Adrenal gland (tissue), 12 donors: ENCODE data around the gene NXN. TPM values are rescaled to one million over a fixed set of nuclear protein-coding genes. Genes with fewer than 3 reads are reported as not detected.

Experiments used
- DNase-seq, 7 donors: peaks; one replicate each; pipeline ENCODE4 v3.0.0-alpha.2; 2019 to 2020
- H3K27ac ChIP-seq, 5 donors: fragments of 200-600 bp; sonication (generic) in 4 of 5; 1 replicate in 3 of 5; 2 replicates in 2 of 5; pipeline versions ENCODE4 v1.5.1 to v1.8.0; 2016 to 2020; ENCODE audit warnings: mild to moderate bottlenecking in 1 of 5
- H3K27me3 ChIP-seq: fragments of 200-600 bp; 2 replicates; pipeline ENCODE4 v1.8.0; 2021
- H3K36me3 ChIP-seq, 2 donors: fragments of 200-600 bp; replicated peaks in 1 of 2; 1 replicate in 1 of 2; 2 replicates in 1 of 2; pipeline versions ENCODE4 v1.5.1 to v1.8.0; 2018 to 2022
- H3K4me1 ChIP-seq, 2 donors: fragments of 200-600 bp; replicated peaks in 1 of 2; 1 replicate in 1 of 2; 2 replicates in 1 of 2; pipeline versions ENCODE4 v1.5.1 to v1.8.0; 2018 to 2021
- H3K4me3 ChIP-seq, 4 donors: fragments of 200-600 bp; sonication (generic) in 3 of 4; one replicate each; pipeline ENCODE4 v1.5.1; 2016 to 2018
- H3K9me3 ChIP-seq, 3 donors: fragments of 200-600 bp; sonication (generic) in 1 of 3; replicated peaks in 1 of 3; 1 replicate in 2 of 3; 2 replicates in 1 of 3; pipeline versions ENCODE4 v1.5.1 to v1.8.0; 2016 to 2021
- POLR2A ChIP-seq, 2 donors: fragments of 450-650 bp; IDR thresholded peaks; one replicate each; pipeline ENCODE4 v1.6.1; 2017; ENCODE audit warnings: antibody characterized with exemption in 2 of 2, mild to moderate bottlenecking in 2 of 2, moderate library complexity in 1 of 2
- WGBS, 4 donors: extraction: QIAGEN DNeasy Blood & Tissue Kit in 2 of 4; methylation state at CpG; one replicate each; pipeline versions ENCODE4 v1.1.5 to v1.1.7; 2013 to 2017; 5-methylcytosine and 5-hydroxymethylcytosine counted together
- intact Hi-C, 2 donors: fragments of 100-400 bp; cut with DNase I; formaldehyde crosslinking; loops; one replicate each; pipeline versions ENCODE4 v1.14.1 to v1.15.0; 2022 to 2023
- polyA plus RNA-seq, 3 donors: library from polyadenylated mRNA; stranded (reverse); fragments of 200-250 nt in 2 of 3; fragments of 350-450 nt in 1 of 3; fragmentation: Illumina TruSeq in 1 of 3; extraction: RNeasy Lipid Tissue Mini Kit (QIAGEN cat#74804) in 1 of 3; gene quantifications; one replicate each; pipeline ENCODE4 v1.2.3, GENCODE V29; 2013 to 2014
- total RNA-seq, 9 donors: library from RNA; depleted of rRNA in 4 of 9; stranded (reverse); fragments of >200 nt in 4 of 9; fragments of 120-200 nt in 1 of 9; fragmentation: NEBNext Ultra II Directional in 1 of 9; extraction: Animal tissue kit (Norgen Biotek cat#: 25700) in 1 of 9; gene quantifications; one replicate each; pipeline versions ENCODE4 v1.1.0 to v1.2.4, GENCODE V29; 2013 to 2023
- TF ChIP-seq, protein P1 (sequence below), 6 experiments: fragments of 450-650 bp in 4 of 6; fragments of 200-600 bp in 2 of 6; sonication (generic) in 1 of 6; IDR thresholded peaks; 1 replicate in 5 of 6; 2 replicates in 1 of 6; pipeline versions ENCODE4 v1.5.1 to v1.8.0; 2016 to 2021; ENCODE audit warnings: antibody characterized with exemption in 6 of 6, mild to moderate bottlenecking in 2 of 6, moderate library complexity in 1 of 6
- donor health status: healthy with polysubstance abuse.
- donor health status: Bipolar disorder and iron deficiency.
- donor health status: DM: yes; HTN: yes; CAD: no.
- donor health status: DM: no; HTN: no; CAD: no.
- donor health status: DM: no; HTN: no; CAD: no.
- donor health status: DM: yes; HTN: yes; CAD: no.

Gene NXN
- total and polyA plus RNA-seq, 12 donors = 3.6 to 24.7 (median 10.9) TPM

DNA sequence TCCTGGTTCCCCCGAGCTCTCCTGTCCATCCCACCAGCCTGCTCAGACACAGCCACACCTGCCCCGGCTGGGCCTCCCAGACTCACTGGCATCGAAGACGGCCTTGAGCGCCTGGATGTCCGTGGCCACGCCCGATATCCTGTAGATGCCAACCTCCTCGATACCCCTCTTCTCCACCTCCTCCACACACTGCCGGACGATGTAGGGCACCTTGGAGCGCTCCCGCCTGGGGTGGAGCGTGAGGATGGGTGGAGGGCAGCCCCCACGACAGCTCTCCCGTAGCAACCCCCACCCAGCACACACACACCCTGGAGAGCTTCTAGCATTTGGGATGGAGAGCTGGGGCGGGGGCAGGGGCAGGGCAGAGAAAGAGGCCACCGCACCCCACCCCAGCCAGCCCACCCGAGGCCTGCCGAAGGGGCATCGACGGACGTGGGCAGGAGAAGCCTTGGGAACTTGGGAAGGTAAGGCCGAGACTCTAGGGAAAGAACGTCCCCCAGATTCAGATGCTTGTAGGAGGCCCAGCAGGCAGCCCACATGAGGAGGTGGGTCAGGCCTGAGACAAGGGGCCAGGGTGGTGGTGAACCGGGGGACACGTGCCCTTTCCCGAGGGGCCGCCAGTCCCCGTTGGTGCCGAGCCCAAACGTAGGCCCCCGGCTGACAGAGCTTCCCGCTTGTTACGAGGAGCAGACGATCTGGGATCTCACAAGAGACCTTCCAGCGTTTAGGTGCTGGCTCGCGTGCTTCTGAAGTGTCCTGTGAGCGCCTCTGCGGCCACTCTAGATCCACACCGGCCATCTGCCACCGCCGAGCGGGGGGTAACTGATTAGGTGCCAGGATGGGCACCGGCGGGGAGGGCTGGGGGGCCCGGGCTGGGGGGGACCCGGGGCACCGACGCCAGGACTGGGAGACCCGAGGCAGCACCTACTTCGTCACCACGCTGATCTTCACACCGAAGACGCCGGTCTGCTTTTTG, 32.5 kb upstream of the NXN start:
- no peaks in the 10 kb centered on the region for H3K4me1 ChIP-seq
- no peak for TF ChIP-seq POLR2A (IDR thresholded peaks at IDR 0.05)
- TF ChIP-seq, protein P1, sequence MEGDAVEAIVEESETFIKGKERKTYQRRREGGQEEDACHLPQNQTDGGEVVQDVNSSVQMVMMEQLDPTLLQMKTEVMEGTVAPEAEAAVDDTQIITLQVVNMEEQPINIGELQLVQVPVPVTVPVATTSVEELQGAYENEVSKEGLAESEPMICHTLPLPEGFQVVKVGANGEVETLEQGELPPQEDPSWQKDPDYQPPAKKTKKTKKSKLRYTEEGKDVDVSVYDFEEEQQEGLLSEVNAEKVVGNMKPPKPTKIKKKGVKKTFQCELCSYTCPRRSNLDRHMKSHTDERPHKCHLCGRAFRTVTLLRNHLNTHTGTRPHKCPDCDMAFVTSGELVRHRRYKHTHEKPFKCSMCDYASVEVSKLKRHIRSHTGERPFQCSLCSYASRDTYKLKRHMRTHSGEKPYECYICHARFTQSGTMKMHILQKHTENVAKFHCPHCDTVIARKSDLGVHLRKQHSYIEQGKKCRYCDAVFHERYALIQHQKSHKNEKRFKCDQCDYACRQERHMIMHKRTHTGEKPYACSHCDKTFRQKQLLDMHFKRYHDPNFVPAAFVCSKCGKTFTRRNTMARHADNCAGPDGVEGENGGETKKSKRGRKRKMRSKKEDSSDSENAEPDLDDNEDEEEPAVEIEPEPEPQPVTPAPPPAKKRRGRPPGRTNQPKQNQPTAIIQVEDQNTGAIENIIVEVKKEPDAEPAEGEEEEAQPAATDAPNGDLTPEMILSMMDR (IDR thresholded peaks at IDR 0.05) = no peak

DNA sequence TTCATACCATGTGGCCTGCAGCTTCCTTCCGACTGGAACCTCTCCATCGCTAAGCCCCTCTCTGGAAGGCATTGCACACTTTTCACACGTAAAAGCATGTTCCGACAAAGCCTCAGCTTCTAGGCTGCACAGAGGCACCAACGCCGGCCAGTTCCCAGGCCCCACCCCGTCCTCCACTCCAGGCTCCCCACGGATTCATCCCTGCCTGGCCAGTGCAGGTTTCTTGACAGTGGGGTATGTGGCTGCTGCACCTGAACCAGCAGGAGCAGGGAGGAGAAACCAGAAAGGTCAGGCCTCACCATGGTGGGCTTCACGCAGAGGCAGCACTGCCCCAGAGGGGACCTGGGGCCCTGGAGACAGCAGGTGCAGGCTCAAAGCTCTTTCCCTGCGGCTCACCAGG, 31.6 kb upstream of the NXN start:
- Histone ChIP-seq H3K9me3 (no peaks in the 10 kb centered on the region), H3K36me3 (peaks cover 0 to 59% of the 10 kb centered on the region in 2 donors), H3K4me1 (peaks cover 4% of the 10 kb centered on the region in 2 donors), H3K27me3 (no peaks in the 10 kb centered on the region), H3K4me3 (no peak overlapping the region), H3K27ac (peak overlapping the region in 1 of 5 donors; percentile 10)
- 82 to 91% (median 89%) methylated on average over 7 to 10 of the region's 10 CpGs for WGBS, 4 donors
- TF ChIP-seq POLR2A (IDR thresholded peaks at IDR 0.05) = no peak
- TF ChIP-seq, protein P1 (IDR thresholded peaks at IDR 0.05) = no peak
- DNase-seq = no peak
- intact Hi-C loops = no loop called here

More for the DNA sequence above, 32.5 kb upstream of the NXN start:
- Histone ChIP-seq H3K4me3 (no peak overlapping the region), H3K36me3 (peaks cover 0 to 58% of the 10 kb centered on the region in 2 donors), H3K27ac (no peak overlapping the region), H3K9me3 (no peaks in the 10 kb centered on the region), H3K27me3 (no peaks in the 10 kb centered on the region)
- DNase-seq = no peak
- 83 to 92% (median 88%) methylated on average over 27 to 57 of the region's 57 CpGs for WGBS, 4 donors
- intact Hi-C loops = no loop called here

DNA sequence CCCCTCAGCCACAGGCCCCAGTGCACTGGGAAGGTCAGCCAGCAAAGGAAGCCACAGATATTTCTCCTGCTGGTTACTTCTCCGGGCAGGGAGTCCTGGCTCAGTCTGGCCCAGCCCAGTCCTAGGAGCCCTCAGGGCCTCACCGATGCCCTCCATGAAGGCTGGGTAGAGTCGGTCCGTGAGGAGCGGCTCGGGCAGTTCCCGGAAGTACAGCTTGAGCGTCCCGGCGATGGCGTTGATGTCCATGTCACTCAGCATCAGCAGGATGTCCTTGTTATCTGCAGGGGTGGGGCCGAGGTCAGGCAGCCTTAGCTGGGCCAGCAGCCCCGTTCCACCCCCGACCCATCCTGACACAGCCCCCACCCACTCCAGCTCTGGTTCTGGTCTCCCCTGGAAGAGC, 31.0 kb upstream of the NXN start:
- no peak for DNase-seq
- no peaks in the 10 kb centered on the region for H3K9me3 ChIP-seq
- peaks cover 9% of the 10 kb centered on the region in 2 donors for H3K4me1 ChIP-seq
- H3K36me3 ChIP-seq = peaks cover 0 to 59% of the 10 kb centered on the region in 2 donors
- H3K4me3 ChIP-seq = no peak overlapping the region
- no peaks in the 10 kb centered on the region for H3K27me3 ChIP-seq
- peak overlapping the region in 1 of 5 donors; percentile 10 for H3K27ac ChIP-seq
- intact Hi-C loops = no loop called here
- no peak for TF ChIP-seq POLR2A (IDR thresholded peaks at IDR 0.05)
- TF ChIP-seq, protein P1 (IDR thresholded peaks at IDR 0.05) = no peak
- WGBS, 4 donors = 50 to 81% (median 69%) methylated on average over 1 to 14 of the region's 14 CpGs

DNA sequence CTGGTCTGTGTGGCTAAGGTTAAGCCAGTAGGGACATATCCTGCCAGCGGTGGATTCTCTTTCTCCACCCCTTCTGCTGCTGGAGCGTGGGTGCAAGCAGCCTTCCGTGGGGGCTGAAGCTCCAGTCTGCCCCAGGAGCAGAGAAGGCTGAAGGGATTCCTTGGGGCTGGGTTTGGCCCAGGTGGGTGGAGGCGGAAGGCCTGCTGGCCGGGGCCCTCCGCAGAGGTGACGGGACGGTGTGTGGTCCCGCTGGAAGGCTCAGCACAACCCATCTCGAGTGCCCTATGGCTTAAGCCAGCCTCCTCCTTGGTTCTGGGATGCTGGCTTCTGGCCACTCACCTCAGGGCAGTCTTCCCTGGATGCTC, 30.5 kb upstream of the NXN start:
- TF ChIP-seq, protein P1 (IDR thresholded peaks at IDR 0.05) = no peak
- no peak for TF ChIP-seq POLR2A (IDR thresholded peaks at IDR 0.05)
- intact Hi-C loops = no loop called here
- H3K27me3 ChIP-seq = no peaks in the 10 kb centered on the region
- peaks cover 13 to 14% of the 10 kb centered on the region in 2 donors for H3K4me1 ChIP-seq
- H3K27ac ChIP-seq = no peak overlapping the region
- no peaks in the 10 kb centered on the region for H3K9me3 ChIP-seq
- DNase-seq = no peak
- WGBS, 4 donors = 80 to 96% (median 90%) methylated on average over 1 to 10 of the region's 10 CpGs
- H3K4me3 ChIP-seq = no peak overlapping the region
- H3K36me3 ChIP-seq = peaks cover 0 to 59% of the 10 kb centered on the region in 2 donors
